Measurements from ENCODE around the gene N4BP2. TPM values are rescaled to one million over a fixed set of nuclear protein-coding genes. Genes with fewer than 3 reads are reported as not detected.

The N4BP2 gene
- total RNA-seq, 1 donor from 2014 or later, result 11.9 TPM

GRCh38 chr4:40190880-40191815 lies 134.5 kb downstream of the N4BP2 start:
- DNase-seq (ENCODE audit: low read depth), result no peak
- Histone ChIP-seq H3K27me3 (ENCODE audit: control insufficient read depth, insufficient read depth, low read length) (no peaks in the 10 kb centered on the region), H3K4me3 (ENCODE audit: low read depth, low read length) (no peak overlapping the region), H3K36me3 (ENCODE audit: control insufficient read depth, insufficient read depth, low read length) (no peaks in the 10 kb centered on the region)
- no peak for TF ChIP-seq CTCF (IDR thresholded peaks at IDR 0.05; ENCODE audit: insufficient read depth, low read length, poor library complexity, severe bottlenecking)

- Histone ChIP-seq H3K36me3 (ENCODE audit: control insufficient read depth, insufficient read depth, low read length) (no peaks in the 10 kb centered on the region), H3K4me3 (ENCODE audit: low read depth, low read length) (no peak overlapping the region), H3K27me3 (ENCODE audit: control insufficient read depth, insufficient read depth, low read length) (no peaks in the 10 kb centered on the region)
- no peak for TF ChIP-seq CTCF (IDR thresholded peaks at IDR 0.05; ENCODE audit: insufficient read depth, low read length, poor library complexity, severe bottlenecking)
- no peak for DNase-seq (ENCODE audit: low read depth)
Observed at GRCh38 chr4:40192114-40193015, 135.7 kb downstream of the N4BP2 start.

GRCh38 chr4:40193016-40193571 lies 136.4 kb downstream of the N4BP2 start:
- TF ChIP-seq CTCF (IDR thresholded peaks at IDR 0.05; ENCODE audit: insufficient read depth, low read length, poor library complexity, severe bottlenecking), result no peak
- H3K27me3 ChIP-seq (ENCODE audit: control insufficient read depth, insufficient read depth, low read length), result no peaks in the 10 kb centered on the region
- no peaks in the 10 kb centered on the region for H3K36me3 ChIP-seq (ENCODE audit: control insufficient read depth, insufficient read depth, low read length)
- H3K4me3 ChIP-seq (ENCODE audit: low read depth, low read length), result no peak overlapping the region
- DNase-seq (ENCODE audit: low read depth), result no peak

- DNase-seq (ENCODE audit: low read depth), result no peak
- H3K4me3 ChIP-seq (ENCODE audit: low read depth, low read length), result no peak overlapping the region
- no peak for TF ChIP-seq CTCF (IDR thresholded peaks at IDR 0.05; ENCODE audit: insufficient read depth, low read length, poor library complexity, severe bottlenecking)
- no peaks in the 10 kb centered on the region for H3K27me3 ChIP-seq (ENCODE audit: control insufficient read depth, insufficient read depth, low read length)
- H3K36me3 ChIP-seq (ENCODE audit: control insufficient read depth, insufficient read depth, low read length), result no peaks in the 10 kb centered on the region
Observed at GRCh38 chr4:40193578-40193977, 136.9 kb downstream of the N4BP2 start.

- H3K36me3 ChIP-seq (ENCODE audit: control insufficient read depth, insufficient read depth, low read length), result no peaks in the 10 kb centered on the region
- no peaks in the 10 kb centered on the region for H3K27me3 ChIP-seq (ENCODE audit: control insufficient read depth, insufficient read depth, low read length)
- no peak overlapping the region for H3K4me3 ChIP-seq (ENCODE audit: low read depth, low read length)
- no peak for DNase-seq (ENCODE audit: low read depth)
- no peak for TF ChIP-seq CTCF (IDR thresholded peaks at IDR 0.05; ENCODE audit: insufficient read depth, low read length, poor library complexity, severe bottlenecking)
Observed at GRCh38 chr4:40194602-40195161, 138.0 kb downstream of the N4BP2 start.

Data from kidney epithelial cell (primary cell).